Chondrocyte (in vitro differentiated cells): Measurements from ENCODE around the gene XRCC1. TPM values are rescaled to one million over a fixed set of nuclear protein-coding genes. Genes with fewer than 3 reads are reported as not detected.
A peak's percentile ranks its signal among the peaks of the same experiment; 100 is the strongest.

Source experiments
- DNase-seq: peaks from one replicate; pipeline ENCODE4 v3.0.0; 2021; ENCODE audit warnings: mixed read lengths, low spot score
- H3K27ac Mint-ChIP-seq: one replicate; pipeline ENCODE4 v1.8.0; 2021; ENCODE audit warnings: mild to moderate bottlenecking, moderate library complexity, mixed read lengths; ENCODE audit not compliant: unreplicated experiment
- H3K27me3 Mint-ChIP-seq: 2 replicates; pipeline ENCODE4 v1.8.0; 2021; ENCODE audit warnings: low read depth, mixed read lengths
- H3K36me3 Mint-ChIP-seq: 2 replicates; pipeline ENCODE4 v1.8.0; 2021; ENCODE audit warnings: low read depth, mixed read lengths
- H3K4me1 Mint-ChIP-seq: 2 replicates; pipeline ENCODE4 v1.8.0; 2021; ENCODE audit warnings: low read depth, mild to moderate bottlenecking, mixed read lengths
- H3K4me3 Mint-ChIP-seq: one replicate; pipeline ENCODE4 v1.8.0; 2021; ENCODE audit warnings: mild to moderate bottlenecking, moderate library complexity, mixed read lengths; ENCODE audit not compliant: unreplicated experiment
- H3K9me3 Mint-ChIP-seq: 2 replicates; pipeline ENCODE4 v1.8.0; 2021; ENCODE audit warnings: low read depth, mixed read lengths
- CTCF ChIP-seq: fragments of 200-600 bp; sonication (generic); IDR thresholded peaks from 2 replicates; pipeline ENCODE4 v1.5.0; 2021; ENCODE audit warnings: antibody characterized with exemption, mild to moderate bottlenecking, moderate library complexity
- total RNA-seq: library from RNA; stranded (reverse); gene quantifications from 3 replicates; pipeline ENCODE4 v1.2.1, GENCODE V29; 2021

XRCC1 gene
- total RNA-seq, 1 donor from 2014 or later = 30.5 TPM

GRCh38 chr19:43570174-43570791 lies 5.0 kb downstream of the XRCC1 start:
- Mint-ChIP-seq H3K4me1 (peaks cover 12% of the 10 kb centered on the region), H3K9me3 (no peaks in the 10 kb centered on the region), H3K27ac (no peak overlapping the region), H3K27me3 (no peaks in the 10 kb centered on the region), H3K4me3 (no peak overlapping the region), H3K36me3 (peaks cover 2% of the 10 kb centered on the region)
- no peak for DNase-seq
- TF ChIP-seq CTCF = no peak

- Mint-ChIP-seq H3K27me3 (no peaks in the 10 kb centered on the region), H3K4me1 (peaks cover 7% of the 10 kb centered on the region), H3K9me3 (no peaks in the 10 kb centered on the region), H3K27ac (no peak overlapping the region), H3K36me3 (peaks cover 2% of the 10 kb centered on the region), H3K4me3 (no peak overlapping the region)
- TF ChIP-seq CTCF = no peak
- DNase-seq = no peak
Measured at GRCh38 chr19:43569657-43570056, 5.7 kb downstream of the XRCC1 start.

- Mint-ChIP-seq H3K9me3 (no peaks in the 10 kb centered on the region), H3K27ac (no peak overlapping the region), H3K36me3 (peaks cover 9% of the 10 kb centered on the region), H3K27me3 (no peaks in the 10 kb centered on the region), H3K4me1 (peaks cover 17% of the 10 kb centered on the region), H3K4me3 (no peak overlapping the region)
- DNase-seq = no peak
- no peak for TF ChIP-seq CTCF
Measured at GRCh38 chr19:43564800-43565199, 10.5 kb downstream of the XRCC1 start.

GRCh38 chr19:43563816-43564457 lies 11.4 kb downstream of the XRCC1 start:
- H3K27ac Mint-ChIP-seq = peak overlapping the region; percentile 76
- H3K27me3 Mint-ChIP-seq = no peaks in the 10 kb centered on the region
- no peak overlapping the region for H3K4me3 Mint-ChIP-seq
- H3K36me3 Mint-ChIP-seq = peaks cover 11% of the 10 kb centered on the region
- no peaks in the 10 kb centered on the region for H3K9me3 Mint-ChIP-seq
- DNase-seq = no peak
- TF ChIP-seq CTCF = no peak
- peaks cover 17% of the 10 kb centered on the region for H3K4me1 Mint-ChIP-seq

GRCh38 chr19:43562698-43563241 lies 12.6 kb downstream of the XRCC1 start:
- DNase-seq = peak; percentile 86
- H3K36me3 Mint-ChIP-seq = peaks cover 11% of the 10 kb centered on the region
- H3K4me1 Mint-ChIP-seq = peaks cover 17% of the 10 kb centered on the region
- no peak overlapping the region for H3K4me3 Mint-ChIP-seq
- no peaks in the 10 kb centered on the region for H3K9me3 Mint-ChIP-seq
- TF ChIP-seq CTCF = no peak
- no peaks in the 10 kb centered on the region for H3K27me3 Mint-ChIP-seq
- peak overlapping the region; percentile 87 for H3K27ac Mint-ChIP-seq
